ENCODE data around the gene ADH5.

- TF ChIP-seq ZNF354B (CRISPR knock-in tag; IDR thresholded peaks at IDR 0.05), result no peak
- no peak for TF ChIP-seq EGR1 (conservative IDR thresholded peaks at IDR 0.05)
- no peak for TF ChIP-seq CTCF (IDR thresholded peaks at IDR 0.05 in 2 of 3, conservative IDR thresholded peaks at IDR 0.05 in 1 of 3; ENCODE audit: insufficient read depth in 2 of 3, low read depth in 1 of 3, low read length in 3 of 3)
- no peak for TF ChIP-seq EP300 (IDR thresholded peaks at IDR 0.05; ENCODE audit: low read length)
- TF ChIP-seq SIX5 (IDR thresholded peaks at IDR 0.05; ENCODE audit: borderline replicate concordance in 1 of 2, insufficient read depth in 1 of 2, low read depth in 1 of 2, low read length in 2 of 2), result no peak
- no peak for TF ChIP-seq JUN (IDR thresholded peaks at IDR 0.05; ENCODE audit: borderline replicate concordance, low read depth, low read length)
- no peak for TF ChIP-seq JUN (CRISPR knock-in tag; IDR thresholded peaks at IDR 0.05; ENCODE audit: borderline replicate concordance)
- no peak for TF ChIP-seq MXI1 (IDR thresholded peaks at IDR 0.05; ENCODE audit: low read depth, low read length)
- TF ChIP-seq POLR2A (conservative IDR thresholded peaks at IDR 0.05), result no peak
- no peak for TF ChIP-seq POLR2AphosphoS5 (IDR thresholded peaks at IDR 0.05; ENCODE audit: control insufficient read depth, insufficient read depth, low read depth, low read length)
- TF ChIP-seq CHD4 (IDR thresholded peaks at IDR 0.05; ENCODE audit: insufficient read depth, insufficient replicate concordance, low read depth, low read length, poor library complexity, severe bottlenecking), result no peak
- no peak for TF ChIP-seq KLF13 (tag; IDR thresholded peaks at IDR 0.05; ENCODE audit: borderline replicate concordance, low read depth)
- TF ChIP-seq CCAR2 (IDR thresholded peaks at IDR 0.05; ENCODE audit: low read depth, low read length), result no peak
These were observed 42.8 kb upstream of the ADH5 start for GRCh38 chr4:99131378-99131777.
